Activated CD4-positive, alpha-beta T cell treated with anti-CD3 and anti-CD28 coated beads for 36 hours (primary cell): ENCODE results near the gene MTMR2. TPM values are rescaled to one million over a fixed set of nuclear protein-coding genes. Genes with fewer than 3 reads are reported as not detected.
"Not testable (repeated sequence)": the region's sequence is repeated elsewhere in the genome, so short reads cannot be mapped to it uniquely, and the experiment has no call there.

Experiments used
- ATAC-seq: fragments of 200-7000 bp; cut with Tn5 transposase; one replicate; pipeline ENCODE4 v1.10.0; 2021; ENCODE audit warnings: mild to moderate bottlenecking, moderate library complexity
- CTCF ChIA-PET: fragments of 350-600 bp; sonication (Branson Sonifier 250); formaldehyde crosslinking; loops from one replicate; lab custom pipeline; 2021; ENCODE audit warnings: antibody characterized with exemption; lab: Charles Lee
- POLR2A ChIA-PET: fragments of 350-600 bp; sonication (Branson Sonifier 250); formaldehyde crosslinking; loops from one replicate; lab custom pipeline; 2021; ENCODE audit warnings: antibody characterized with exemption, inconsistent platforms; lab: Charles Lee
- DNase-seq: peaks from one replicate; pipeline ENCODE4 v3.0.0-alpha.2; 2020
- H3K27ac Mint-ChIP-seq: one replicate; pipeline ENCODE4 v1.8.0; 2021; ENCODE audit warnings: mixed read lengths
- H3K27me3 Mint-ChIP-seq: one replicate; pipeline ENCODE4 v1.8.0; 2021; ENCODE audit warnings: mixed read lengths
- H3K36me3 Mint-ChIP-seq: one replicate; pipeline ENCODE4 v1.8.0; 2021; ENCODE audit warnings: low read depth, mixed read lengths
- H3K4me1 Mint-ChIP-seq: one replicate; pipeline ENCODE4 v1.8.0; 2021; ENCODE audit warnings: mixed read lengths
- H3K4me3 Mint-ChIP-seq: one replicate; pipeline ENCODE4 v1.8.0; 2021; ENCODE audit warnings: mild to moderate bottlenecking, moderate library complexity, mixed read lengths
- H3K9me3 Mint-ChIP-seq: one replicate; pipeline ENCODE4 v1.8.0; 2021; ENCODE audit warnings: low read depth, mixed read lengths
- intact Hi-C, 2 experiments: fragments of 100-400 bp; cut with DNase I in 1 of 2; cut with micrococcal nuclease in 1 of 2; formaldehyde crosslinking; loops; one replicate each; pipeline versions ENCODE4 v1.14.2 to v1.15.1; 2022 to 2024; cut with DNase I, micrococcal nuclease
- total RNA-seq, 2 experiments: library from RNA; stranded (reverse); gene quantifications; one replicate each; pipeline ENCODE4 v1.2.3, GENCODE V29; 2021

Gene MTMR2
- total RNA-seq, 2 experiments from 2014 or later = 32.8 to 36.5 TPM

DNA sequence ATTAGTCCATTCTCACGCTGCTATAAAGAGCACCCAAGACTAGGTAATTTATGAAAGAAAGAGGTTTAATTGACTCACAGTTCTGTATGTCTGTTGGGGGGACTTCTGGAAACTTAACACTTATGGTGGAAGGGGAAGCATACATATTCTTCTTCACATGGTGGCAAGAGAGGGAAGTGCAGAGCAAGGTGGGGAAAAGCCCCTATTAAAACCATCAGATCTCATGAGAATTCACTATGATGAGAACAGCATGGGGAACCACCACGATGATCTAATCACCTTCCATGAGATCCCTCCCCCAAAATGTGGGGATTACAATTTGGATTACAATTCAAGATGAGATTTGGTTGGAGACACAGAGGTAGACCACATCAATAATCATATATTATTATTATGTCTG is 107.9 kb downstream of the MTMR2 start:
- DNase-seq (no peak), ATAC-seq (no peak)
- H3K4me3 Mint-ChIP-seq = no peak overlapping the region

DNA sequence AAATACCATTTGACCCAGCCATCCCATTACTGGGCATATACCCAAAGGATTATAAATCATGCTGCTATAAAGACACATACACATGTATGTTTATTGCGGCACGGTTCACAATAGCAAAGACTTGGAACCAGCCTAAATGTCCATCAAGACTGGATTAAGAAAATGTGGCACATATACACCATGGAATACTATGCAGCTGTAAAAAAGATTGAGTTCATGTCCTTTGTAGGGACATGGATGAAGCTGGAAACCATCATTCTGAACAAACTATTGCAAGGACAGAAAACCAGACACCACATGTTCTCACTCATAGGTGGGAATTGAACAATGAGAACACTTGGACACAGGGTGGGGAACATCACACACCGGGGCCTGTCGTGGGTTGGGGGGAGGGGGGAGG is 112.9 kb downstream of the MTMR2 start:
- ATAC-seq, H3K4me3 Mint-ChIP-seq, H3K4me1 Mint-ChIP-seq, H3K27ac Mint-ChIP-seq, CTCF ChIA-PET, POLR2A ChIA-PET, H3K9me3 Mint-ChIP-seq, H3K27me3 Mint-ChIP-seq, intact Hi-C loops, DNase-seq: not testable (repeated sequence)
- peaks cover 36% of the 10 kb centered on the region for H3K36me3 Mint-ChIP-seq

More for the DNA sequence above, 107.9 kb downstream of the MTMR2 start:
- intact Hi-C loops = no loop called here
- CTCF ChIA-PET = no interaction called here
- H3K9me3 Mint-ChIP-seq = no peaks in the 10 kb centered on the region
- H3K4me1 Mint-ChIP-seq = peaks cover 3% of the 10 kb centered on the region
- H3K27ac Mint-ChIP-seq = no peak overlapping the region
- POLR2A ChIA-PET = no interaction called here
- no peaks in the 10 kb centered on the region for H3K27me3 Mint-ChIP-seq
- peaks cover 40% of the 10 kb centered on the region for H3K36me3 Mint-ChIP-seq

DNA sequence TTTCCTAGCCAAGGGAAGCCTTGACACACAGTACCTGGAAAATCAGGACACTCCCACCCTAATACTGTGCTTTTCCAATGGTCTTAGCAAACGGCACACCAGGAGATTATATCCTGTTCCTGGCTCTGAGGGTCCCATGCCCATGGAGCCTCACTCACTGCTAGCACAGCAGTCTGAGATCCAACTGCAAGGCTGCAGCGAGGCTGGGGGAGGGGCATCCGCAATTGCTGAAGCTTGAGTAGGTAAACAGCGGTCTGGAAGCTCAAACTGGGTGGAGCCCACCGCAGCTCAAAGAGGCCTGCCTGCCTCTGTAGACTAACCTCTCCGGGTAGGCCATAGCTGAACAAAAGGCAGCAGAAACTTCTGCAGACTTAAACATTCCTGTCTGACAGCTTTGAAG is 117.4 kb downstream of the MTMR2 start:
- CTCF ChIA-PET, H3K27ac Mint-ChIP-seq, H3K4me3 Mint-ChIP-seq, intact Hi-C loops, ATAC-seq, POLR2A ChIA-PET, H3K9me3 Mint-ChIP-seq, DNase-seq, H3K4me1 Mint-ChIP-seq, H3K27me3 Mint-ChIP-seq: not testable (repeated sequence)
- H3K36me3 Mint-ChIP-seq = peaks cover 34% of the 10 kb centered on the region

DNA sequence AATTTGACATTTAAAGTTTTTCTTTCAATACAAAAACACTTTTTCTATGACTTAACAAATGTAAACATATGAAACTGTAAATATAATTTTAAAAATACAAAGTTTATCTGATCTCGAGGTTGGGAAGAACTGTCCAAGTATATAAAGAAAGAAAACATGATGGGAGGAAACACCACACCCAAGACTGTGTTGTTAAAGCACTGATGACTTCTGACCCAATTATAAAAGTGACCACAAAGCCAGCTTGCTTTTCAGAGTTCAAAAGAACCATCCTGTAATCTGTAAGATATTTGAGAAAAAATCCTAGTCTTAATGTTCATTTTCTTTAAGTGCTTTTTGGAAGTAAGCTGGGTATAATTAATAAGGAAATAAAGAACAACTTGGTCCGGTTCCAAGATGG is 118.0 kb downstream of the MTMR2 start:
- Mint-ChIP-seq H3K27me3 (no peaks in the 10 kb centered on the region), H3K9me3 (peaks cover 7% of the 10 kb centered on the region), H3K4me1 (no peaks in the 10 kb centered on the region), H3K27ac (no peak overlapping the region), H3K36me3 (peaks cover 36% of the 10 kb centered on the region), H3K4me3 (no peak overlapping the region)
- intact Hi-C loops = no loop called here
- ChIA-PET POLR2A (no interaction called here), CTCF (interaction anchor here (0.6 kb wide), 1 partner anchor 659 kb away, joined by 3 read pairs; no protein-coding TSS in a partner anchor)
- ATAC-seq (no peak), DNase-seq (no peak)

DNA sequence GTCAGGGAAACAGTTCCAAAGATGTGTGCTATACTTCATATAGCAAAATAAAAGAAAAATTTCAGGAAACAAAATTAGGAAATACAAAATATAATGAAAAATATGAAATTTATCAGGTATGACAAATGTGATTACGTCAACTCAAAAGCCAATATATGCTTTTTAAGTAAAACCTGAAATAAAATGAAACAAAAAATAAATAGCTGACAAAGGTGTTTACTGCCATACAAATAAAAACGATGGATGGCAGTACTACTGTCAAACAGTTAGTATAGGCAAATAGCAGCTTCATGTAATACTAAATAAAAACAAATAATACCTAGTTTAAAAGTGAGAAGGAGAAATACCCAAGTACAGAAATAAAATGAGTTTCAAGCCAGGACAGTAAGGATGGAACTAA is 119.9 kb downstream of the MTMR2 start:
- DNase-seq (no peak), ATAC-seq (no peak)
- ChIA-PET CTCF (interaction anchor here (0.7 kb wide), 1 partner anchor 27 kb away, joined by 3 read pairs; no protein-coding TSS in a partner anchor), POLR2A (no interaction called here)
- Mint-ChIP-seq H3K4me3 (no peak overlapping the region), H3K27me3 (no peaks in the 10 kb centered on the region), H3K27ac (no peak overlapping the region), H3K4me1 (no peaks in the 10 kb centered on the region), H3K36me3 (peaks cover 49% of the 10 kb centered on the region), H3K9me3 (peaks cover 4% of the 10 kb centered on the region)
- intact Hi-C loops = no loop called here

DNA sequence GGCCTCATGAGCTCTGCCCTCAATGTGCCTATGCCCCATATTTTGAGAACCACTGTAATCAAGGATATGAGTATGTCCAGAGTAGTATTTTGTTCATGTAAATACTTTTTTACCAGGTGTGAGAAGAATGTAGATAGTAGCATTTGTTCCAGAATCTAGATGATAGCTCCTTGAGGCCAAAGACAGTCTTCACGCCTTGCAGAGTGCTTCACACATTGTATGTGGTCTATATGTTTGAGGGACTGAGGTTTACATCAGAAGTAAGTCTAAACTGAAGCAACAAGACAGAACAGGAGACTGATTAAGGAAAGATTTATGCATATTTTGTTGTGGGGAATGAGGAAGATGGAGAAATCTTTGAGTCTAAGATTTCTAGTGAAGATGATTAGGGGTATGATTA is 121.1 kb downstream of the MTMR2 start:
- ATAC-seq (no peak), DNase-seq (no peak)
- ChIA-PET CTCF (no interaction called here), POLR2A (interaction anchor here (0.7 kb wide), 1 partner anchor 653 kb away, joined by 3 read pairs; no protein-coding TSS in a partner anchor)
- intact Hi-C loops = no loop called here
- no peaks in the 10 kb centered on the region for H3K4me1 Mint-ChIP-seq
- H3K36me3 Mint-ChIP-seq = peaks cover 43% of the 10 kb centered on the region
- H3K9me3 Mint-ChIP-seq = no peaks in the 10 kb centered on the region
- H3K27me3 Mint-ChIP-seq = no peaks in the 10 kb centered on the region
- H3K4me3 Mint-ChIP-seq = no peak overlapping the region
- H3K27ac Mint-ChIP-seq = peak overlapping the region; percentile 6

DNA sequence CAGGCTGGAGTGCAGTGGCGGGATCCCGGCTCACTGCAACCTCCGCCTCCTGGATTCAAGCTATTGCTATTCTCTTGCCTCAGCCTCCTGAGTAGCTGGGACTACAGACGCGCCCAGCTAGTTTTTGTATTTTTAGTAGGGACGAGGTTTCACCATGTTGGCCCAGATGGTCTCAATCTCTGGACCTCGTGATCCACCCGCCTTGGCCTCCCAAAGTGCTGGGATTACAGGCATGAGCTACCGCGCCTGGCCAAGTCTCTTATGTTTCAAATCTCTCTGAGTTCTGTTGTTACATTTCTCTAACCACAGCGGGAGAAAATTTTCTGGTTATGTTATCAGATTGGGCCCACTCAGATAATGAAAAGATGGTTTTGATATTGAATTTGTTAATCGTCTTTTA is 123.5 kb downstream of the MTMR2 start:
- ChIA-PET CTCF (interaction anchor here (0.7 kb wide), 1 partner anchor 236 kb away, joined by 3 read pairs; no protein-coding TSS in a partner anchor), POLR2A (interaction anchor here (0.6 to 0.7 kb wide), 2 partner anchors 24 to 104 kb away, joined by 3 to 4 read pairs; no protein-coding TSS in a partner anchor)
- intact Hi-C loops = no loop called here
- H3K4me1 Mint-ChIP-seq = no peaks in the 10 kb centered on the region
- ATAC-seq = no peak
- no peak overlapping the region for H3K27ac Mint-ChIP-seq
- H3K9me3 Mint-ChIP-seq = no peaks in the 10 kb centered on the region
- peaks cover 32% of the 10 kb centered on the region for H3K36me3 Mint-ChIP-seq
- no peaks in the 10 kb centered on the region for H3K27me3 Mint-ChIP-seq
- DNase-seq = no peak
- H3K4me3 Mint-ChIP-seq = no peak overlapping the region

DNA sequence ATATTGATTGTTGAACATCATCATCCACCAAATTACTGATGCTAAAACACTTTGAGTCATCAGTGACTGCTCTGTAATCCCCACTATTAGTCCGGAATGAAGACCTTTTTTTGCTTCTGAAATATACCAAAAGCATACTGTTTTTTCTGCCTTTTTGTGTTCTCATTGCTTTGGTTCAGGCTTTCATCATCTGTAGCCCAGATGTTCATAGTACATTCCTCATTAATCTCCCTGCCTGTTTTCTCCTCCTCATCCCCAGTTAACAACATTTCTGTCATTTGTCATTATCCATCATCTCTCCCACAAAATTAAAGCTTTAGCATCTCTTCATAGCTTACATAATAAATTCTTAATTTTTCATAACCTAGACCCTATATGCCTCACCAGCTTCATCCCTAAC is 124.4 kb downstream of the MTMR2 start:
- Mint-ChIP-seq H3K27me3 (no peaks in the 10 kb centered on the region), H3K36me3 (peaks cover 32% of the 10 kb centered on the region), H3K9me3 (no peaks in the 10 kb centered on the region), H3K27ac (no peak overlapping the region), H3K4me1 (peaks cover 5% of the 10 kb centered on the region), H3K4me3 (no peak overlapping the region)
- DNase-seq = no peak
- ATAC-seq = no peak
- intact Hi-C loops = no loop called here
- ChIA-PET CTCF (interaction anchor here (0.7 to 0.9 kb wide), 3 partner anchors 36 to 595 kb away, joined by 3 to 4 read pairs (median 3); no protein-coding TSS in a partner anchor), POLR2A (interaction anchor here (0.7 kb wide), 1 partner anchor 105 kb away, joined by 3 read pairs; no protein-coding TSS in a partner anchor)

DNA sequence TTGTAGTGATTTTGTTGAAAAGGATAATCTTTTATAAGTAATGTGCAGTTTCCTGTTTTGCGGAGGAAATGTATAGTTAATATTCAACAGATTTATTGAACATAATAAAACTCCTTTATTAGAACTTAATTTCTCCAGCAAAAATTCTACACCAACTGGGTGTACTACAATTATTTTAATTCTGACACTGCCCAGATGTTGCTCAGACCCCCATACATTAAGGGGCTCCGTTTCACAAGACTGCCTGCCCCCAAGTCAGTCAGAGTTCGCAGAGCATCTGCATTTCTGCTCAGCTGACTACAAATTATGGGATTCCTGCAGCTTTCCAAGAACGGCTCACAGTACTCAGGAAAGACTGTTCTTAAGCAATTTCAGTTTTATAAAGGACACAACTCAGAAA is 127.4 kb downstream of the MTMR2 start:
- Mint-ChIP-seq H3K27ac (no peak overlapping the region), H3K27me3 (no peaks in the 10 kb centered on the region), H3K4me1 (peaks cover 31% of the 10 kb centered on the region), H3K36me3 (peaks cover 43% of the 10 kb centered on the region), H3K4me3 (no peak overlapping the region), H3K9me3 (no peaks in the 10 kb centered on the region)
- ATAC-seq = no peak
- CTCF ChIA-PET = interaction anchor here (0.9 kb wide), 1 partner anchor 226 kb away, joined by 3 read pairs; no protein-coding TSS in a partner anchor
- POLR2A ChIA-PET = no interaction called here
- intact Hi-C loops = no loop called here
- no peak for DNase-seq

DNA sequence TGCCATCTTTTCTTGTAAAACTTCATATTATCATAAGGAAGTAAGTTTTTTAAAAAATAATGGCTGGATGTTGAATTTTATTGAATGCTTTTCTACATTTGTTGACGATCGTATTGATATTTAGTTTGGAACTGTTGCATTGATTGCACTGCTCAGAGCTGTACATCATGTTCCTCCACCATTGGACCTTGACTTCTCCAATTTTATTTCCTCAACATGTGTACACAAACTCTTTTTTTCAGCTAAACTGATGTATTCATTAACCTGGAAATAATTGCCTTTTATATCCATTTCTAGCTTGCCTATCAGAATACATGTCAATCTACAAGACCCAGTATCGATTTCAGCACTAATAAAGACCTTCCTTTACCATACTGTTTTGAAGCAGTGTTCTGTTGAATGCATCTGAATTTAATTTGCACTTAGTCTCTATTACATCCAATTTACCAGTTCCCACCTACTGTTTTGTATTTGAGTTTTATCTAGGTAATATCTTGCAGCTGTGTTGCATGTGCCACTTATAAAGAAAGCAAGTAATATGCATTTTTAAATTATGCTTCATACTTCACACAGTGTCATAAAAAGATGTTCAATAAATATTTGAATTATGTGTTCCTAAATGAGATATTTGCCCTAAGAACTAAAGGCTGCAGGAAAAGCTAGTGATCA is 128.1 kb downstream of the MTMR2 start:
- intact Hi-C loops = no loop called here
- Mint-ChIP-seq H3K27ac (no peak overlapping the region), H3K4me3 (no peak overlapping the region), H3K36me3 (peaks cover 41% of the 10 kb centered on the region), H3K9me3 (no peaks in the 10 kb centered on the region), H3K4me1 (peaks cover 32% of the 10 kb centered on the region), H3K27me3 (no peaks in the 10 kb centered on the region)
- ChIA-PET CTCF (interaction anchor here (0.7 to 1.7 kb wide), 3 partner anchors 226 to 642 kb away, joined by 3 to 5 read pairs (median 3); no protein-coding TSS in a partner anchor), POLR2A (no interaction called here)
- DNase-seq (no peak), ATAC-seq (no peak)

DNA sequence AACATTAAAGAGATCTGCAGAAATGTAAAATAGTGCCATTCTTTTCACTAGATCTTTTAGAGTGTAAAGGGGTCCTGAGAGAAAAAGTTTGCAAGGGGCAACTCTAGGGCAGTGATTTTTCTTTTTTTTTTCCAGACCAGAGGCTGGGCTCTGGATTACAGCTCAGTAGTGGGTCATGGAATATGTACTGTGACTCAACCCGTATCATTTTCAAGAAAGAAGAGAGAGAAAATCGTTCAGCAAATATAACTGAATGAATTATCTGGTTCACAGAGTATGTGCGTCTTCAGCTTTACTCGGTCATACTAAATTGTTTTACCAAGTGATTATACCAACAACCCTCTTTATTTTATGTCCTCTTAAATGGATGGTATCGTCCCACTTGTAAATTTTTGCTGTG is 129.8 kb downstream of the MTMR2 start:
- ChIA-PET CTCF (interaction anchor here (1.2 kb wide), 1 partner anchor 34 kb away, joined by 3 read pairs; no protein-coding TSS in a partner anchor), POLR2A (interaction anchor here (0.7 kb wide), 1 partner anchor 600 kb away, joined by 4 read pairs; no protein-coding TSS in a partner anchor)
- Mint-ChIP-seq H3K4me3 (no peak overlapping the region), H3K27ac (no peak overlapping the region), H3K36me3 (peaks cover 26% of the 10 kb centered on the region), H3K9me3 (no peaks in the 10 kb centered on the region), H3K27me3 (no peaks in the 10 kb centered on the region), H3K4me1 (peaks cover 32% of the 10 kb centered on the region)
- ATAC-seq = no peak
- no peak for DNase-seq
- intact Hi-C loops = loop anchor here (5.0 kb wide), 6 partner anchors 128 to 1302 kb away; partner anchors contain the start of genes ANKRD49 (in 2 of the 2), MRE11 (in 2 of the 2), CWC15 (in 1 of the 2) and FUT4 (in 1 of the 2)
